HepG2 (cell line): ENCODE measurements around the gene CGB8. TPM values are rescaled to one million over a fixed set of nuclear protein-coding genes. Genes with fewer than 3 reads are reported as not detected.

Experiments used
- ATAC-seq: fragments of 200-7000 bp; cut with Tn5 transposase; 3 replicates; pipeline ENCODE4 v1.9.1; 2020; ENCODE audit warnings: mild to moderate bottlenecking, moderate library complexity
- BruUV-seq: library from RNA; stranded (reverse); fragments of 400-500 nt; replicated peaks from 2 replicates; lab custom pipeline; 2021; lab: Mats Ljungman, UMichigan
- CTCF ChIA-PET: fragments of 300-600 bp; formaldehyde crosslinking; extraction: SDS; loops from one replicate; lab custom pipeline; 2021; ENCODE audit warnings: low total read pairs, inconsistent platforms, low intra/inter-chr PET ratio; lab: Yijun Ruan, JAX
- POLR2A ChIA-PET: fragments of 350-600 bp; sonication (Branson Sonifier 250); formaldehyde crosslinking; loops from one replicate; lab custom pipeline; 2020; ENCODE audit warnings: antibody characterized with exemption, inconsistent platforms; lab: Yijun Ruan, JAX
- DNase-seq: peaks from one replicate; pipeline ENCODE4 v3.0.0-alpha.2; 2015; ENCODE audit warnings: low spot score
- FAIRE-seq: peaks from 3 replicates; lab custom pipeline; 2011; peaks lifted over from hg19 to GRCh38; lab: Jason Lieb, UNC
- H2AFZ ChIP-seq: one replicate; pipeline ENCODE4 v1.6.1; 2011; ENCODE audit warnings: low read length, inconsistent platforms
- H3K27ac ChIP-seq: fragments of 300-600 bp; 3 replicates; pipeline ENCODE4 v1.8.0; 2011; ENCODE audit warnings: mixed run types, mild to moderate bottlenecking, mixed read lengths, low read length, inconsistent platforms; ENCODE audit not compliant: insufficient read depth; ENCODE audit errors: extremely low read length
- H3K27me3 ChIP-seq, 2 experiments: fragments of 200-600 bp in 1 of 2; 2 replicates in 1 of 2; 3 replicates in 1 of 2; pipeline versions ENCODE4 v1.6.0 to v1.8.0; 2011; ENCODE audit warnings: low read length in 2 of 2, mild to moderate bottlenecking in 2 of 2, moderate library complexity in 2 of 2, inconsistent platforms in 1 of 2; ENCODE audit not compliant: insufficient read depth in 2 of 2, control insufficient read depth in 1 of 2
- H3K36me3 ChIP-seq, 2 experiments: fragments of 200-600 bp in 1 of 2; replicated peaks in 1 of 2; 2 replicates in 1 of 2; 3 replicates in 1 of 2; pipeline versions ENCODE4 v1.5.1 to v1.8.0; 2011; ENCODE audit warnings: low read length in 2 of 2, inconsistent platforms in 1 of 2; ENCODE audit not compliant: insufficient read depth in 2 of 2, control insufficient read depth in 1 of 2
- H3K4me1 ChIP-seq: 2 replicates; pipeline ENCODE4 v1.5.1; 2012; ENCODE audit warnings: low read length, inconsistent platforms; ENCODE audit not compliant: insufficient read depth
- H3K4me2 ChIP-seq: 2 replicates; pipeline ENCODE4 v1.6.0; 2011; ENCODE audit warnings: low read depth, low read length, inconsistent platforms
- H3K4me3 ChIP-seq, 3 experiments: fragments of 200-600 bp in 1 of 3; sonication (generic), shearing (Covaris generic) in 1 of 3; replicated peaks in 1 of 3; 2 replicates each; pipeline ENCODE4 v1.5.1; 2011 to 2016; ENCODE audit warnings: low read length in 3 of 3, inconsistent platforms in 2 of 3, low read depth in 2 of 3, mild to moderate bottlenecking in 2 of 3, control low read depth in 1 of 3, mixed read lengths in 1 of 3; ENCODE audit not compliant: insufficient read depth in 1 of 3
- H3K79me2 ChIP-seq: one replicate; pipeline ENCODE4 v1.6.1; 2011; ENCODE audit warnings: low read length, inconsistent platforms; ENCODE audit not compliant: insufficient read depth
- H3K9ac ChIP-seq: 2 replicates; pipeline ENCODE4 v1.6.0; 2011; ENCODE audit warnings: mild to moderate bottlenecking, low read depth, low read length, inconsistent platforms; ENCODE audit not compliant: insufficient read depth
- H3K9me3 ChIP-seq: 2 replicates; pipeline ENCODE4 v1.5.1; 2012; ENCODE audit warnings: mild to moderate bottlenecking, low read length
- H4K20me1 ChIP-seq: 2 replicates; pipeline ENCODE4 v1.6.0; 2011; ENCODE audit warnings: inconsistent platforms, mild to moderate bottlenecking, low read length, moderate library complexity; ENCODE audit not compliant: insufficient read depth
- POLR2AphosphoS5 ChIP-seq: IDR thresholded peaks from 2 replicates; pipeline ENCODE4 v1.6.1; 2012; ENCODE audit warnings: low read depth, low read length
- ZNF280B ChIP-seq: sonication (generic); formaldehyde crosslinking; IDR thresholded peaks from 2 replicates; pipeline ENCODE4 v1.5.0; 2020; ENCODE audit warnings: missing genetic modification reagents, mild to moderate bottlenecking, borderline replicate concordance
- ZSCAN5A ChIP-seq: sonication (generic); formaldehyde crosslinking; IDR thresholded peaks from 2 replicates; pipeline ENCODE4 v1.8.0; 2022; ENCODE audit warnings: mild to moderate bottlenecking, missing genetic modification reagents, borderline replicate concordance
- WGBS: methylation state at CpG from one replicate; pipeline ENCODE4 v1.1.6; 2017; ENCODE audit warnings: low lambda C conversion rate; 5-methylcytosine and 5-hydroxymethylcytosine counted together
- in situ Hi-C: cut with HindIII; loops from 2 replicates; pipeline ENCODE4 v1.10.0; 2017; ENCODE audit warnings: low pct_unique_long_range_greater_than_20kb; ENCODE audit not compliant: extremely low pct_ligation_motif_present
- intact Hi-C: fragments of 100-400 bp; cut with micrococcal nuclease; formaldehyde crosslinking; loops from one replicate; pipeline ENCODE4 v1.10.0; 2022; ENCODE audit not compliant: unreplicated experiment
- polyA plus RNA-seq, 8 experiments: library from polyadenylated mRNA; depleted of rRNA in 3 of 8; stranded (reverse) in 7 of 8; unstranded in 1 of 8; fragments of >200 nt; fragmentation: Illumina TruSeq in 4 of 8; extraction: Trizol in 4 of 8; gene quantifications; 2 replicates each; pipeline versions ENCODE4 v1.2.1 to v1.2.3, GENCODE V29; 2011 to 2016; ENCODE audit warnings: low read depth in 4 of 8, missing spikeins in 1 of 8, mixed read lengths in 1 of 8; ENCODE audit not compliant: insufficient read depth in 1 of 8
- total RNA-seq, 5 experiments: library from RNA; depleted of rRNA; stranded (reverse); fragments of >200 nt; fragmentation: Illumina TruSeq; extraction: Trizol; gene quantifications; 2 replicates each; pipeline ENCODE4 v1.2.3, GENCODE V29; 2016; ENCODE audit warnings: low read depth in 1 of 5

The CGB8 gene
- total and polyA plus RNA-seq, 2 of the 13 experiments (the other 11 are each of a cell fraction or from before 2014, with no cell fraction given), result not detected

GRCh38 chr19:49017041-49017665 is 31.8 kb downstream of the CGB8 start, which contains the start of gene LHB:
Gene LHB (minus strand): TSS chr19:49017091. CDS start chr19:49017081, 10 bp downstream.
- no peak for FAIRE-seq

More at GRCh38 chr19:49017041-49017665, 31.8 kb downstream of the CGB8 start, which contains the start of gene LHB:
- H3K27ac ChIP-seq, result no peak within 1 kb of the TSS
- 0 out of 2 replicates have a peak, but pooled peaks have one; percentile 9 for TF ChIP-seq POLR2AphosphoS5
- TF ChIP-seq ZSCAN5A (CRISPR knock-in tag), result no peak
- peak; percentile 38; the same call in 1 of the 2 replicates for TF ChIP-seq ZNF280B (CRISPR knock-in tag)
- TF ChIP-seq, all 625 proteins: peak for 2
- peaks cover 4 to 23% of the 10 kb centered on the region in 2 experiments; a peak in 4 of 5 replicates for H3K36me3 ChIP-seq
- H4K20me1 ChIP-seq, result no peaks in the 10 kb centered on the region
- ChIA-PET CTCF (no interaction called here), POLR2A (interaction anchor here (2.9 kb wide), 1 partner anchor 24 kb away, joined by 21 read pairs; the partner anchor contains the start of genes GYS1 and RUVBL2)
- H3K4me3 ChIP-seq, result peak within 1 kb of the TSS in 2 of 3 experiments; percentile 10 to 63; a peak in 2 of 6 replicates
- in situ Hi-C loops, result no loop called here
- peak within 1 kb of the TSS; percentile 98 for H3K4me2 ChIP-seq
- no peak within 1 kb of the TSS for H3K9ac ChIP-seq
- no TSS peak for BruUV-seq
- no peaks in the 10 kb centered on the region for H3K9me3 ChIP-seq
- 87% methylated on average over 10 of the region's 17 CpGs for WGBS
- H3K4me1 ChIP-seq, result peaks cover 27% of the 10 kb centered on the region
- no peak within 1 kb of the TSS for H2AFZ ChIP-seq
- ATAC-seq (no peak), DNase-seq (no peak)
- intact Hi-C loops, result no loop called here
- H3K79me2 ChIP-seq, result no peaks in the 10 kb centered on the region
- H3K27me3 ChIP-seq, result peaks cover 0 to 24% of the 10 kb centered on the region in 2 experiments; a peak in 3 of 5 replicates
